ENCODE measurements around the gene RAD9A. TPM values are rescaled to one million over a fixed set of nuclear protein-coding genes. Genes with fewer than 3 reads are reported as not detected.

The RAD9A gene
- total RNA-seq, 1 donor, result 7.6 TPM

DNA sequence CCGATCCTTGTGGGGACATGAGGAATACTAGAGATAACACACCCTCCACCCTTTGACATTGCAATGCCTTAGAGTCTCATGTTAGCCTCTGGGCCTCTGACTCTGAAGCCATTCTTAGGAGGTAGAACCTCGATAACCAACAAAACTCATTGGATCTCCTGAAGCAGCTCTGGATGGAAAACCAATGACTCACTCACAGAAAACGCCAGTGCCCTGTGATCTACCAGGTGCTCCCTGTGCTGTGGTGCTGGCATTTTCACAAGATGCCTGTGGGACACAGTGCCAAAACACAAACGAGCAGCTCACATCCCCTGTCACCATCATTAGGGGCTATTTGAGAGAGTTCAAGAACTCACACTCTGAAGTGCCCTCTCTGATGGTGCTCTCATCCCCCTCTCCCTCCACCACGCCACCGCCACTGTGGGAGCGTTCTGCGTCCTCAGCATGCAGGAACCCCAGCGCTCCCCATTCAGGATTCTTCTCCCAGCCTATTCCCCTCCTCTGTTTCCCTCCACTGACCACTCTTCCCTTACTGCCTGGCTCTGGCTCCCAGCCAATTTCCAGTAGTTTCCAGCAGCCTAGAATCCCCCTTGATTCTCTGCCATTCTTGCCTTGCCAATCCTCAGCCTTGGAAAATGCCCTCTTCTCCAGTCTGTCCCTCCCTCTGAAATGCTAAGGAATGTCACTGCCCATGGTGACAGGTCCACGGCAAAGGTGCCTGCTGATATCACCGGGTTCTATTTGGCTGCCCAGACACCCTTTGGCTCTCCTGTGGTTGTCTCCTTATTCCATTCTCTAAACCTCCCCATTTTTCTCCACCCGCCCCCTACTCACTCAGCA, 33.7 kb upstream of the RAD9A start:
- H3K4me3 ChIP-seq (ENCODE audit: insufficient read depth, low read length), result no peak overlapping the region
- H3K9me3 ChIP-seq (ENCODE audit: low read depth, low read length), result no peaks in the 10 kb centered on the region
- H3K27me3 ChIP-seq (ENCODE audit: insufficient read depth, low read length), result no peaks in the 10 kb centered on the region
- peaks cover 14% of the 10 kb centered on the region for H3K36me3 ChIP-seq (ENCODE audit: insufficient read depth, low read length)
- H2AFZ ChIP-seq (ENCODE audit: low read length), result no peak overlapping the region
- H3K27ac ChIP-seq (ENCODE audit: low read depth, low read length), result peak overlapping the region; percentile 90
- peak overlapping the region; percentile 37 for H3K4me2 ChIP-seq (ENCODE audit: insufficient read depth, low read length)
- peak; percentile 90 for DNase-seq (ENCODE audit: insufficient read length, low spot score, missing footprints)
- TF ChIP-seq CTCF (IDR thresholded peaks at IDR 0.05; ENCODE audit: extremely low read depth, low read depth, low read length), result no peak
- peaks cover 19% of the 10 kb centered on the region for H4K20me1 ChIP-seq (ENCODE audit: insufficient read depth, low read length)
- H3K4me1 ChIP-seq (ENCODE audit: insufficient read depth, low read length), result peaks cover 50% of the 10 kb centered on the region
- H3K79me2 ChIP-seq (ENCODE audit: insufficient read depth, low read length), result peaks cover 23% of the 10 kb centered on the region

DNA sequence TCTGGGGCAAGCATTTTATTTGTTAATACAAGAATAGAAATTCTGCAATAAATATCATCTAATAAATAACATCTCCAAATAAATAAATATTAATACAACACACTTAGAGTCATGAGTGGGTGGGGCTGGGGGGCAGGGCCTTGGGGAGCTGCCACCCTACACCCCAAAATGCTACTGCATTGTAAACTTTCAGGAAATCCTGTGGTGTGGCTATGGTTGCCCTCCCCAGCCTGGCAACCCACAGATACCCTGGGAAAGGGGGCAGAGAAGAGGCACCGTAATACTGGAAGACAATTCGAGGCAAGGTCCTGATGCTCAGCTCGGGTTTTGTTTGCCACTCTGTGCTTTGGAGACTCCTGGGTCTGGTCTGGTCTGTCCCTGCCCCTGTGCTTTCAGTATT, 27.6 kb upstream of the RAD9A start:
- Histone ChIP-seq H3K4me2 (ENCODE audit: insufficient read depth, low read length) (no peak overlapping the region), H3K9me3 (ENCODE audit: low read depth, low read length) (no peaks in the 10 kb centered on the region), H3K27ac (ENCODE audit: low read depth, low read length) (no peak overlapping the region), H3K4me3 (ENCODE audit: insufficient read depth, low read length) (no peak overlapping the region), H3K79me2 (ENCODE audit: insufficient read depth, low read length) (peaks cover 69% of the 10 kb centered on the region), H3K36me3 (ENCODE audit: insufficient read depth, low read length) (peaks cover 39% of the 10 kb centered on the region), H2AFZ (ENCODE audit: low read length) (no peak overlapping the region), H3K4me1 (ENCODE audit: insufficient read depth, low read length) (peaks cover 30% of the 10 kb centered on the region), H3K27me3 (ENCODE audit: insufficient read depth, low read length) (no peaks in the 10 kb centered on the region), H4K20me1 (ENCODE audit: insufficient read depth, low read length) (peaks cover 65% of the 10 kb centered on the region)
- peak; percentile 53 for DNase-seq (ENCODE audit: insufficient read length, low spot score, missing footprints)
- no peak for TF ChIP-seq CTCF (IDR thresholded peaks at IDR 0.05; ENCODE audit: extremely low read depth, low read depth, low read length)

DNA sequence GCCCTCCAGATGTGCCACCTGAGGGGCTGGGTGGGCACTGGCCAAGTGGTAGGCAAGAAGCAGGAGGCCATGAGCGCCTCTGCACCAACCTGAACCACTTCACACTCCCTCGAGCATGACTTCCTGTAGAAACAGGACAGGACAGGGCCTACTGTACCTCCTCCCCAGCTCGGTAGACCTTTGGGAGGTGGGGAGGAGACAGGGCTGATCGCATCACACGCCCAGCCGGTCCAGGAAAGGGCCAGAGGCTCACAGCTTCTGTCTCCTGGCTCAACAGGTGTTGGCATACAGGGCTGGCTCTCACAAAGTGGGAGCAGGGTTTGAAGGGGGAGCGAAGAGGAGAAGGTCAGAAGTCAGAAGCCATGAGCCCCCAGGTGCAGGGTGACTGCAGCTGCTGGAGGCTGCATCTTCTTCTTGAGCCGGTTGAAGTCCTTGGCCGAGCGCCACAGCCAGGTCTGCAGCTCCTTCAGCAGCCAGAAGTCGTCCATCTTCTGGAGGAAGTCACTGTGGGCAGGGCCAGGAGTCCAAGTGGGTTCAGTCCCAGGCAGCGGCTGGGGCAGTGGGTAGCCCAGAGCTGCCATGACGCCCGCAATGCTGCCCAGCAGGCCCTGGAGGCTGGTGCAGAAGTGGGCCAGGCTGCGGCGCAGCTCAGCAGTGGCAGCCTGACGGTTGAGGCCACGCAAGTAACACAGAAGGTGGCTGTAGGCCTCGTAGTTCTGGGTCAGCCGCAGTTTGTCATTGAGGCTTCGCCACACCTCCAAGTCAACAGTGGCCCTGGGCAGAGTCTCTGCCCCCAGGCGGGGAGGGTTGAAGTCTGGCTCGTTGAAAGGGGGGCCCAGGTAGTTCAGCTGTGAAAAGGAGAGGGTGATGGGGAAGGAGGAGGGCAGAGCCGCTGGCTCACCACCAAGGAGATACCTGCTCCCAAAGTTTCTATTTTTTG, 26.7 kb upstream of the RAD9A start:
- DNase-seq (ENCODE audit: insufficient read length, low spot score, missing footprints), result peak; percentile 77
- Histone ChIP-seq H3K27me3 (ENCODE audit: insufficient read depth, low read length) (no peaks in the 10 kb centered on the region), H2AFZ (ENCODE audit: low read length) (no peak overlapping the region), H3K4me1 (ENCODE audit: insufficient read depth, low read length) (peaks cover 39% of the 10 kb centered on the region), H3K36me3 (ENCODE audit: insufficient read depth, low read length) (peaks cover 39% of the 10 kb centered on the region), H3K27ac (ENCODE audit: low read depth, low read length) (no peak overlapping the region), H4K20me1 (ENCODE audit: insufficient read depth, low read length) (peaks cover 74% of the 10 kb centered on the region), H3K4me3 (ENCODE audit: insufficient read depth, low read length) (no peak overlapping the region), H3K4me2 (ENCODE audit: insufficient read depth, low read length) (no peak overlapping the region), H3K9me3 (ENCODE audit: low read depth, low read length) (no peaks in the 10 kb centered on the region), H3K79me2 (ENCODE audit: insufficient read depth, low read length) (peaks cover 78% of the 10 kb centered on the region)
- TF ChIP-seq CTCF (IDR thresholded peaks at IDR 0.05; ENCODE audit: extremely low read depth, low read depth, low read length), result no peak
